Epithelial cell of esophagus (primary cell): Measurements from ENCODE around the gene TSPAN18.

Experiments used
- DNase-seq: peaks from one replicate; pipeline ENCODE4 v3.0.0; 2010; ENCODE audit warnings: low read depth
- H3K4me3 ChIP-seq: 2 replicates; pipeline ENCODE4 v1.5.1; 2011; ENCODE audit warnings: mild to moderate bottlenecking, low read length, control low read depth
- CTCF ChIP-seq: IDR thresholded peaks from 2 replicates; pipeline ENCODE4 v1.5.1; 2011; ENCODE audit warnings: low read depth, mild to moderate bottlenecking, low read length, control low read depth, inconsistent platforms; ENCODE audit not compliant: insufficient read depth; ENCODE audit errors: missing control alignments

The TSPAN18 gene

GRCh38 chr11:44886790-44887140 is 160.0 kb downstream of the TSPAN18 start:
- H3K4me3 ChIP-seq: no peak overlapping the region
- peak; percentile 4 for DNase-seq
- no peak for TF ChIP-seq CTCF

GRCh38 chr11:44887636-44888035 is 160.9 kb downstream of the TSPAN18 start:
- DNase-seq: no peak
- no peak for TF ChIP-seq CTCF

GRCh38 chr11:44889266-44889665 is 162.5 kb downstream of the TSPAN18 start:
- TF ChIP-seq CTCF: no peak

More at GRCh38 chr11:44887636-44888035, 160.9 kb downstream of the TSPAN18 start:
- no peak overlapping the region for H3K4me3 ChIP-seq

GRCh38 chr11:44892843-44893242 is 166.1 kb downstream of the TSPAN18 start:
- TF ChIP-seq CTCF: no peak
- no peak for DNase-seq
- H3K4me3 ChIP-seq: no peak overlapping the region

More at GRCh38 chr11:44889266-44889665, 162.5 kb downstream of the TSPAN18 start:
- DNase-seq: no peak
- H3K4me3 ChIP-seq: no peak overlapping the region

- DNase-seq: no peak
- no peak for TF ChIP-seq CTCF
- H3K4me3 ChIP-seq: no peak overlapping the region
Observed at GRCh38 chr11:44893308-44893822, 166.6 kb downstream of the TSPAN18 start.

GRCh38 chr11:44893846-44894617 is 167.3 kb downstream of the TSPAN18 start:
- peak; percentile 48 for DNase-seq
- peak; percentile 70 for TF ChIP-seq CTCF
- no peak overlapping the region for H3K4me3 ChIP-seq

- no peak overlapping the region for H3K4me3 ChIP-seq
- TF ChIP-seq CTCF: no peak
- peak; percentile 28 for DNase-seq
Observed at GRCh38 chr11:44899959-44900358, 173.2 kb downstream of the TSPAN18 start.
